Right hindlimb (tissue), 1 donor: ENCODE measurements around the gene MYO5B.
A peak's percentile ranks its signal among the peaks of the same experiment; 100 is the strongest.
"Not testable (repeated sequence)": the region's sequence is repeated elsewhere in the genome, so short reads cannot be mapped to it uniquely, and the experiment has no call there.

Source experiments
- DNase-seq: peaks from one replicate; pipeline ENCODE4 v3.0.0-alpha.2; 2018

Gene MYO5B

GRCh38 chr18:49846361-49846662 lies 348.6 kb downstream of the MYO5B start:
- DNase-seq, result peak; percentile 43

DNA sequence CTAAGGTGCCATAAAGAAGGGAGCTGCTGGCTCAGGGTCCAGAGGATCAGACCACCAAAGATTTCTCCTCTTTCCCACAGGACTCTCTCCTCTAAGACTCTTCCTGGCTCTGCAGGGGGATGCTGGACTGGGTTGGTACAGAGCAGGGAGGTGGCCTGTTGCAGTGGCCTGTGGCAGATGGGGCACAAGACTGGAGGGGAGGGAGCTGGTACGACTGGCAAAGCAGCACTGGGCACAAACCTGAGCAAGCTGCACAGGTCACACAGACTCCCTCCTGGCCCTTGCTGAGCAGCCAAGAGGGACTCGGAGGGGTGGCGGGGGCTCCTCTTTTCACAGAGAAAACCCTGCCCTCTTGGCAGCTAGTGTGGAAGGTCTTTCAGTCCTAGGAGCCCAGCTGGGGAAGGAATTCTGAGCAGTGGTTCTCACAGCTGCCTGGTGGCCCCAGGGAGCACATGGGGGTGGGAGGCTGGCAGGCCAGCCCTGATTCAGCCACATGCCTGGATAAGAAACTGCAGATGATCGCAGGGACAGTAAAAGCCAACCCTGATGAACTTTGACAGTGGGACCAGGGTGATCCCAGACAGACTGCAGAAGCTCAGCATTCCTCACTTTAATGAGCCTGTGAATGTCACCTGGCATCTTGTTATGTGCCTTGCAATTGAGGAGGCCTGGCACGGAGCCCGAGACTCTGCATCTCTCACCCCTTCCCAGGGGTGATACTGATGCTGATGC lies 349.2 kb downstream of the MYO5B start:
- peak; percentile 71 for DNase-seq

- DNase-seq, result no peak
Measured at GRCh38 chr18:49844903-49845302, 350.0 kb downstream of the MYO5B start.

DNA sequence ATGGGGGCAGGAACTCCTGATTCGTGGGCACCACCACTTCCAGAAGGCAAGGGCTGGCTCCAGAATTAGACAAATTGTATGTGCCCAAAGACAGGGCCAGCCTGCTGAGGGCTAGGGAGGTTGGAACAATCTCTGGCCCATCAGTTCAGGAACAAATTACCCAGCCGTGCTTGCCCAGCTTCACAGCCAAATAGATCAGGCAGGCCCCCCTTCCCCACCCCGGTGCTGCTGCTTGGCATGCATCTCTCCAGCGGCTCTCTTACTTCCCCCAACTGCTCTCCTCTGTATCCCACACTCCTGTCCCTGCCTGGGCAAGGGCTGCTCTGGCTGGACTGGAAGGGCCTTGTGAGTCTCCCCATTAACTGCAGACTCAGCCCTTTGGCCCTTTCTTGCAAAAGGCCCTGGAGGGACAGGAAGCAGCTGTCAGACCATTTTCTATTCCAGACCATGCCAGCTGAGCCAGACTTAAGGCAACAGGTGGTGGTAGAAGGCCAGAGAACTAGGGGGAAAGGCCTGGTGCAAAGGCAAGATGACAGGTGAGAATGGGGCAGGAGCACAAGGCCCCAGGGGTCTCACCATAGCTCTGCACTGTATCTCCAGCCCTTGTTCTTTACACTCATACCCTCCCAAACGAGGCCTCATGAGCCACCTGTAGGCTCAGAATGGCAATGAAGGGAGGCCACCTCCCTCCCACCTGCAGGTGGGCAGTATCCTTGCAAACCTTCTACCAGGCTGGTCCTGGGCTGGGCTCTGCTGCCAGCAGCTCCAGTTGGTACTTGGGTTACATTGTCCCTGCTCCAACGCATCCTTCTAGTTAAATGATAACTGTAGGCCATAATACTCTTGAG lies 350.9 kb downstream of the MYO5B start:
- DNase-seq, result peak; percentile 45

- DNase-seq, result no peak
Measured at GRCh38 chr18:49843131-49843530, 351.8 kb downstream of the MYO5B start.

DNA sequence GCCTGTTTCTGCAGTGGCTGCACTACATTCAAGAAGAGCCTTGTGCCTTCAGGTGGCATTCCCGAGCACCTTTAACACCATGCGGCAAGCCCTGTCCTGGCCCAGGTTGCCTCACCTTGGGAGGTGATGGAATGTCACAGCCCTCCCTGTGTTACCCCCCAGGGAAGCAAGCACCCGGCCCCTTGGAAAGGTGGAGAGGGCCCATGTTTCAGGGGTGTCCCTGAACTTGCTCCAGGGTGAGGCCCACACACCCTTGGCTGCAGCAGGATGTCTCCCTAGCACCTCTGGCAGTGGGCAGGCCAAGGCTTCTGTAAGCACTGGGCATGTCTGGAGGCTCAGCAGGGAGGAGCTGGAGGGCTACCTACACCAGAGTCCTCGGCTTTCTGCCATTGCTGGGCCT lies 352.3 kb downstream of the MYO5B start:
- no peak for DNase-seq

DNA sequence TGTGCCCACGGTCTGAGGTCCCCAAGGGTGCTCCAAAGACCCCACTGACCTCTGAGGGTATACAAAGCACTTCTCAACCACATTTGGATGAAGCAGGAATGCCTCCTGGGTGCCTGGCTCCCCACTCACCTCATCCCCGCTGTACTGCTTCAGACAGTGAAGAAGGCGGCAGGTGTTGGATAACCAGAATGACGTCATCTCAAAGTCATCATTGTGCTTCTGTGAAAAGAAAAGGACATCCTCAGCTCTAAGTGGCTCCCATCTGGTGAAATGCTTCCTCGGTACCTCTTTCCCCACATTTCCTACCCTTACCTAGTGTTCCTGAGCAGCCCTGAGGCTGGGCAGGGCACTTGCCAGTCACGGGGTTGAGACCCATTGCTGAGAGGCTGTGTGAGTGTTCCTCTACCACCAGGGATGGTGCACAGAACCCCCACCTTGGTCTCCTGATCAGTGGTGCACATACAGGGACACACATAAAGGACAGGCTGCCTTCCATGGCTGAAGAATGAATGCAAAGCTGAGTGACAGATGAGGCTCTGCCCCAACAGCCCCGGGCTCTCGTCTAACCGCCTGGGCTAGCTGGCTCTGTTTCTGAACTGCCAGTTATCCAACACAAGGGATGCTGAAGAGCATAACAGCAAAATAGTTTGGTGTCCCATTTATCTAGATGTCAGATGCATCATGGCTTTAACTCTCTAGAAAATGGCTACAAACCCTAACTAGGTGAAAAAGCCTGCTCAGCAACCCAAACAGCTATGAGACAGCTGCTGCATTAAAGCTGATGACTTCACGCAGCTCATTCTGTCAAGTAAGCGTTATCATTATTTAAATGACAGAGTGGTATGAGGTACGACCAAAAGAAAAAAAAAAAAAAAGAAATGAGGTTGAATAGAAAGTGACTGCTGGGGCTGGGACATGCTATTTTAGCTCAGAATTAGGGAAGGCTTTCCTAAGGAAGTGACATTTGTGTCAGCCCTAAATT lies 353.4 kb downstream of the MYO5B start:
- no peak for DNase-seq

DNA sequence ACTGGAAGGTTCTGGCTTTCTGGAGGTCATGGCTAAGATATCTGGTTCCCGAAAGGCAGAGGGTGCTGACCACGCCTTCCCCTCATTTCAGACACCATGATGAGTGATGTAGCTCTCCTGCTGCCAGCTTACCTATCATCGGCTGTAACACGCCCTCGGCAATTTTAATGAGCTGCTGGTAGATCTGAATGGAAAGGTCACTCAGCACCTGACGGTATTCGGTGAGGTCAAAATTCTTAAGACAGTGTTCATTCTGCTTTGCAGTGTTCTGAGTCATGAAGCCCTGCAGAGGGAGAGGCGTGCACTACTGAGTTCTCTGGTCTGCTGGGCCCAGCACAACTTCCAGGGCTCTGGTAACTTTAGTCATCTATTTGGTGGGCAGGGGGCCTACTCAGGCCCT lies 355.9 kb downstream of the MYO5B start:
- DNase-seq, result no peak

DNA sequence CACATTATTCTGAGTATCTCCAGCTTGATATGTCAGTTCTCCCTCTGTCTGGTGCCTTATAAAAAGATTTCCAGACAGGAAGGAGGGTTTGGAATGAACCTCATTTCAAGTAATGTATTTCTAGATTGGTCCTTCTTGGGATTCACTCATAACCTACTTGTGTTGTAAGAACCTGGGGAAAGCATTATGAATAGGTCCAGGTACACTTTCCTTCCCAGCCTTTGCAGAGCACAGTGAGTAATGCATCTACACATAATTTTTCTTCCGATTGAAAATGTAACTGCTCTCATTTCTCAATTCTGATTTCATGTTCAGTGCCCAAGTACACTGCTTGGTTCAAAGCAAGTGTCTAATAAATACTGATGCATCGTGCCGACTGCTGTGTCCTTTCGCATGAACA lies 356.6 kb downstream of the MYO5B start:
- DNase-seq, result no peak

- DNase-seq, result no peak
Measured at GRCh38 chr18:49837889-49838288, 357.1 kb downstream of the MYO5B start.

DNA sequence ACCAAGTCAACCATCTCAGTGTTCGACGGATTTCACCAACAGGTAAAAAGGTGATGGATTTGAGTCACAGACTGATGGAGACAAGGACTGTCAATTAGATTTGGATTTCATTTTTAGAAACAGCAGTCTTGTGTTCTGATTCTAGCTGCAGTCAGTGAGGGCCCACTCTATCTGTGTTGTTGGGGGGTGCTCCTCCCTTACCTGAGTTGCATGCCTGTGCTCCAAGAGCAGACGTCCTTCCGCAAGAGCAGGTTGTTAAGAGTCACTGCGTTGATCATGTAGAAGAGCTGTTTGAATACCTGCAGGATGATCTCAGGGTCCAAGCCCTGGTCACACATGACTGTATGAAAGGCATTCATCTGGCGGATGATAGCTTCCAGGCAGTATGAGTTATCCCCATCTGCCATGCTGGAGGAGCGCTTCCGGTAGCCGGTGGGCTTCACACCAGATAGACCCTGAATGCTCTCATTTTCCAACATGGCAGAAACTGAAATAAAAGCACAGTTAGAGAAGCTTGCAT lies 357.6 kb downstream of the MYO5B start:
- DNase-seq, result not testable (repeated sequence)

- DNase-seq, result no peak
Measured at GRCh38 chr18:49835405-49835804, 359.5 kb downstream of the MYO5B start.

DNA sequence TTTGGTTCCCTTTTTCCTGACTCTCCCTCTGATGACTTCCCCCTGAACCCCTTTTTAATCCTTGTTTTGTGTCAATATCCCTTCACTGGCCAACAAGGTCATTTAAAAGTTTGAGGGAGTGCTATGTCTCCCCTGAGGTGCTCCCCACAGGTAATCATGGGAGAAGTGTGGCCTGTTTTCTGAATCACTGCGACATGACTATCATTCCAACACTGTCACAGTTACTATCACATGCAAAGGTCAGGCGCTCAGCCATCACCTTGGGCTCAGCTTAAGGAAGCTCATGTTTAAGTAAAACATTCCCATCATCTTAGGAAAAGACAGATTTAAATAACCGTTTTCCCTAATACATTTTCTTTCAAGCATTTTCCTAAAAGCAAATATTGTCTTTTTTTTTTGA lies 360.7 kb downstream of the MYO5B start:
- DNase-seq, result no peak

DNA sequence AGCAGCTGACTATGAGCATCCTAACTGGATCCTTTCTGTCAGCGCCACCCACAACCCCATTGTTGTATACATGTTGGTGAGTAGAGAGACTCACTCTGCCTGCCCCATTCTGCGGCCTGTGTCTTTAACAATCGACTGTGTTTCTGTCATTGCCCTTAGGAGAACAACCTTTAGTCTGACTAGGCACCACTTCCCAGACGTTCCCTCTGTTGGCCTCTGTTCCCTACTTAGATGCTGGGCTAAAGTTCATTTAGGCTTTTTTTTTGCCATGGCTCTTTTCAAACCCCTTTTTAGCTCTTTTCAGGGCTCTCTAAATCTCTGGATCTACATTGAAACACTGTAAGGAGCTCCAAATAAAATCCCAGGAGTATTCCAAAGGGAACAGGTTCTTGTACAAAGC lies 361.1 kb downstream of the MYO5B start:
- DNase-seq, result no peak

GRCh38 chr18:49832221-49832647 lies 362.7 kb downstream of the MYO5B start:
- no peak for DNase-seq

DNA sequence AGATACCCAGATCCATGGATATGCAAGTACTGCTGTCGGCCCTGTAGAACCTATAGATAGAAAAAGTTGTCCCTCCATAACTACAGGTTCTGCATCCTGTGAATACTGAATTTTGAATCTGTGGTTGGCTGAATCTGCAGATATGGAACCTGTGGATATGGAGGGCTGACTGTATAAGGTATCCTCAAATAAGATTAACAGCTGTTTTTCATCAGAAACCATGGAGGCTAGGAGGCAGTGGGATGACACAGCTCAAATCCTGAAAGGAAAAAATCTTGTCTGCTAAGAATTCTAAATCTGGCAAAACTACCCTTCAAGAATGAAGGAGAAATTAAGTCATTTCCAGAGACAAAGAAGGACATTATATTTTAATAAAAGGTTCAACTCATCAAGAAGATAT lies 367.0 kb downstream of the MYO5B start:
- DNase-seq, result no peak

- DNase-seq, result no peak
Measured at GRCh38 chr18:49819823-49820671, 374.9 kb downstream of the MYO5B start.

- no peak for DNase-seq
Measured at GRCh38 chr18:49819071-49819662, 375.8 kb downstream of the MYO5B start.

DNA sequence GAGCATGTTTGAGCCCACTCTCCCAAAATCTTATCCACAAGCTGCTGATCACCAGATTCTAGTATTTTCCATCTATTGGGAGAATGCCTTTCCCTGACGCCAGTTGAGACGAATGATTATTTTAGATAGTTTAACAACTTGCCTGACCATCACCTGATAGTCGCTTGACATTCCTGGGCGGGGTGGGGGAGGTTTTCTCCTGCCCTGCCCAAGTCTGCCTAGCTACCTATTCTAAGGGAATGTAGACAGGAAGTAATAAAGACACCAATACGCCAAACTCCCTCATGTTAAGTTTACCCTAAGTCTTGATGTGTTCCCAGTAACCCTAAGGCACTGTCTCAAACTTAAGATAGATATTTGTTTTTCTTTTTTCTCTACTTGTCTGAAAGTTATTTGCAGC lies 377.0 kb downstream of the MYO5B start:
- DNase-seq, result no peak

DNA sequence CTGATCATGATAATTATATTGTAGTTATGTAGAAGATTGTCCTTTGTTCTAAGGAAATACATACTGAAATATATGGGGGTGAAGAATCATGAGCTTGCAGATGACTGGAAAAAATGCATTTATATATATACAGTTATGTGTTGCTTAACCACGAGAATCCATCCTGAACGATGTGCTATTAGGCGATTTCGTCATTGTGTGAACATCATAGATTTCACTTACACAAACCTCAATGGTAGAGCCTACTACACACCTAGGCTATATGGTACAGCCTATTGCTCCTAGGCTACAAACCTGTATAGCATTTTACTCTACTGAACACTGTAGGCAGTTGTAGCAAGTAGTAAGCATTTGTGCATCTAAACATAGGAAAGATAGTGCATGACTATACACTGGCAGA lies 379.0 kb downstream of the MYO5B start:
- no peak for DNase-seq

DNA sequence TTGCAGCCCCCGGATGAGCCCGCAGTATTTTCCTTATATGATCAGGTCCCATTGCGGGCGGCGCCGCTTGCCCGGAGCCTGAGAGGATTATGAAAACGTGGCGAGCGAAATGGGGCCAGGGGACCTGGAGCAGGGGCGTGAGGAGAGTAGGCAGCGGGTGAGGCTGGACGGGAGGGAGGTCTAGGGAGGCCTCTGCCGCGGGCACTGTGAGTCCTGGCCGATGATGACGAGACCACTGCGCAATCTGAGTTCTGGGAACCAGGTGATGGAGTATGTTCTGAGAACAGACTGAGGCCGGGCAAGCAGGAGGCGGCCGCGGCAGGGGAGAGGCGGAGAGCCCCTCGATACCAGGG lies 380.8 kb downstream of the MYO5B start:
- DNase-seq, result no peak
